GM12891 (cell line): Measurements from ENCODE around the gene DNASE2B.

Source experiments
- PAX5 ChIP-seq: IDR thresholded peaks from 2 replicates; pipeline ENCODE4 v1.6.1; 2011; ENCODE audit warnings: low read length, moderate library complexity, mild to moderate bottlenecking; ENCODE audit not compliant: insufficient read depth, severe bottlenecking
- POLR2A ChIP-seq: IDR thresholded peaks from 2 replicates; pipeline ENCODE4 v1.6.1; 2011; ENCODE audit warnings: low read depth, low read length, control low read depth
- POLR2AphosphoS5 ChIP-seq: IDR thresholded peaks from 2 replicates; pipeline ENCODE4 v1.6.1; 2011; ENCODE audit warnings: low read depth, low read length, control low read depth
- SPI1 ChIP-seq: IDR thresholded peaks from 2 replicates; pipeline ENCODE4 v1.6.1; 2011; ENCODE audit warnings: low read depth, low read length, control low read depth
- TAF1 ChIP-seq: IDR thresholded peaks from 2 replicates; pipeline ENCODE4 v1.6.1; 2011; ENCODE audit warnings: low read depth, low read length, control low read depth

- no peak for TF ChIP-seq POLR2AphosphoS5
- TF ChIP-seq TAF1: no peak
- TF ChIP-seq POLR2A: no peak
- TF ChIP-seq PAX5: no peak
- no peak for TF ChIP-seq SPI1
These were observed 38.0 kb upstream of the DNASE2B start for GRCh38 chr1:84360316-84360715.
